Gastrocnemius medialis (tissue), 4 donors: ENCODE data around the gene ARID1B. TPM values are rescaled to one million over a fixed set of nuclear protein-coding genes. Genes with fewer than 3 reads are reported as not detected.
A peak's percentile ranks its signal among the peaks of the same experiment; 100 is the strongest.

Experiments
- ATAC-seq, 2 donors: fragments of 150-250 bp; one replicate each; pipeline ENCODE4 v1.9.1; 2016
- DNase-seq, 2 donors: peaks; one replicate each; pipeline ENCODE4 v3.0.0-alpha.2; 2019
- H3K27ac ChIP-seq, 4 donors: fragments of 200-600 bp; sonication (generic); 1 replicate in 1 of 4; 2 replicates in 3 of 4; pipeline ENCODE4 v1.5.1; 2016 to 2018; ENCODE audit warnings: mild to moderate bottlenecking in 2 of 4, moderate library complexity in 1 of 4
- H3K27me3 ChIP-seq, 3 donors: fragments of 200-600 bp; sonication (generic) in 2 of 3; 1 replicate in 1 of 3; 2 replicates in 2 of 3; pipeline versions ENCODE4 v1.5.1 to v1.6.0; 2016 to 2019; ENCODE audit warnings: mild to moderate bottlenecking in 1 of 3, moderate library complexity in 1 of 3
- H3K36me3 ChIP-seq, 2 donors: fragments of 200-600 bp; sonication (generic) in 1 of 2; one replicate each; pipeline ENCODE4 v1.5.1; 2017 to 2018
- H3K4me1 ChIP-seq, 2 donors: fragments of 200-600 bp; sonication (generic) in 1 of 2; one replicate each; pipeline ENCODE4 v1.5.1; 2016 to 2017; ENCODE audit warnings: mild to moderate bottlenecking in 2 of 2
- H3K4me3 ChIP-seq, 4 donors: fragments of 200-600 bp; sonication (generic) in 3 of 4; 1 replicate in 1 of 4; 2 replicates in 3 of 4; pipeline ENCODE4 v1.5.1; 2016 to 2019; ENCODE audit warnings: mild to moderate bottlenecking in 2 of 4
- H3K9me3 ChIP-seq, 3 donors: fragments of 200-600 bp; sonication (generic) in 2 of 3; 1 replicate in 1 of 3; 2 replicates in 2 of 3; pipeline ENCODE4 v1.5.1; 2016 to 2019
- POLR2A ChIP-seq, 2 donors: fragments of 450-650 bp; IDR thresholded peaks; one replicate each; pipeline ENCODE4 v1.6.1; 2017; ENCODE audit warnings: antibody characterized with exemption in 2 of 2, mild to moderate bottlenecking in 2 of 2, moderate library complexity in 2 of 2
- in situ Hi-C, 4 donors: fragments of 200-750 bp; cut with MboI; loops; one replicate each; pipeline versions ENCODE4 v1.15.0 to v1.8.0; 2017; ENCODE audit warnings: low sequenced_read_pairs in 4 of 4
- intact Hi-C: fragments of 100-400 bp; cut with DNase I; formaldehyde crosslinking; loops from one replicate; pipeline ENCODE4 v1.15.1; 2023; ENCODE audit warnings: low total_unique reads
- total RNA-seq, 4 donors: library from RNA; depleted of rRNA; stranded (reverse); fragments of >200 nt; gene quantifications; one replicate each; pipeline versions ENCODE4 v1.1.0 to v1.2.3, GENCODE V29; 2016
- TF ChIP-seq, protein P1 (sequence below), 5 experiments: fragments of 450-650 bp in 3 of 5; fragments of 200-600 bp in 2 of 5; sonication (generic) in 2 of 5; IDR thresholded peaks in 4 of 5; conservative IDR thresholded peaks in 1 of 5; 1 replicate in 4 of 5; 2 replicates in 1 of 5; pipeline ENCODE4 v1.5.1; 2016 to 2019; ENCODE audit warnings: antibody characterized with exemption in 5 of 5, mild to moderate bottlenecking in 3 of 5, moderate library complexity in 3 of 5

Gene ARID1B
- total RNA-seq, 4 donors from 2014 or later: 54.9 to 75.3 (median 62.0) TPM

DNA sequence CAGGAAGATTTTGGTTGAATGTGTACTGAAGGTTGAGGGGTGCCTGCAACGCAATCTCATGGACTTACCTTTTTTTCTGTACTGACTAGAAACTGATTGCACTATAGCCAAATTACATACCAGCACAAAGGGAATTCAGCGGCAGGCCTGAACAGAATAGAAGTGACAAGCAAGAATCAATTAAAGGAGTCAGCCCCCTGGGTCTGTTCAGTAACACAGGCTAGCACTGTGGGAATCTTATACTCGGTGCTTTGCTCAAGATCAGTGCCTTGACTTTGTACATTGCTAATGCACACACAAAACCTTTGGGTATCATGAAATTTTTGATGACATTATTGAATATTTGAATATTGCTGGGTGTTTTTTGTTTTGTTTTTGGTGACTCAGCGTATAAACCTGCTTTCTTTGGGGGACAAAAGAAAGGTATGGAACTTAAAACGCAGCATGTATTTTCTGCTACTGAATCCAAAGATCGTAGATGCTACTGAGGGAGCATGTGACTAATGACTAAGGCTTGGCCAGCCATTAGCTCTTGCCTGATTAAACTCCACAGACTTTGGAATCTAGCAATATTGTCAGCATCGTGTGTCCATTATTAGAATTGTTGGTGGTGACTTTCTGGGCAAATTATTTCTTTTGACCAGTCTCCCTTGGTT, 236.6 kb downstream of the ARID1B start:
- Histone ChIP-seq H3K9me3 (no peaks in the 10 kb centered on the region), H3K27ac (peak overlapping the region in 2 of 4 donors; percentile 5 to 6), H3K36me3 (no peaks in the 10 kb centered on the region), H3K4me3 (no peak overlapping the region), H3K4me1 (peaks cover 43 to 50% of the 10 kb centered on the region in 2 donors), H3K27me3 (no peaks in the 10 kb centered on the region)
- ATAC-seq (no peak), DNase-seq (no peak)
- in situ Hi-C loops: no loop called here
- TF ChIP-seq, protein P1, sequence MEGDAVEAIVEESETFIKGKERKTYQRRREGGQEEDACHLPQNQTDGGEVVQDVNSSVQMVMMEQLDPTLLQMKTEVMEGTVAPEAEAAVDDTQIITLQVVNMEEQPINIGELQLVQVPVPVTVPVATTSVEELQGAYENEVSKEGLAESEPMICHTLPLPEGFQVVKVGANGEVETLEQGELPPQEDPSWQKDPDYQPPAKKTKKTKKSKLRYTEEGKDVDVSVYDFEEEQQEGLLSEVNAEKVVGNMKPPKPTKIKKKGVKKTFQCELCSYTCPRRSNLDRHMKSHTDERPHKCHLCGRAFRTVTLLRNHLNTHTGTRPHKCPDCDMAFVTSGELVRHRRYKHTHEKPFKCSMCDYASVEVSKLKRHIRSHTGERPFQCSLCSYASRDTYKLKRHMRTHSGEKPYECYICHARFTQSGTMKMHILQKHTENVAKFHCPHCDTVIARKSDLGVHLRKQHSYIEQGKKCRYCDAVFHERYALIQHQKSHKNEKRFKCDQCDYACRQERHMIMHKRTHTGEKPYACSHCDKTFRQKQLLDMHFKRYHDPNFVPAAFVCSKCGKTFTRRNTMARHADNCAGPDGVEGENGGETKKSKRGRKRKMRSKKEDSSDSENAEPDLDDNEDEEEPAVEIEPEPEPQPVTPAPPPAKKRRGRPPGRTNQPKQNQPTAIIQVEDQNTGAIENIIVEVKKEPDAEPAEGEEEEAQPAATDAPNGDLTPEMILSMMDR (IDR thresholded peaks at IDR 0.05 in 4 of 5, conservative IDR thresholded peaks at IDR 0.05 in 1 of 5): no peak
- TF ChIP-seq POLR2A (IDR thresholded peaks at IDR 0.05): no peak
- intact Hi-C loops: no loop called here

DNA sequence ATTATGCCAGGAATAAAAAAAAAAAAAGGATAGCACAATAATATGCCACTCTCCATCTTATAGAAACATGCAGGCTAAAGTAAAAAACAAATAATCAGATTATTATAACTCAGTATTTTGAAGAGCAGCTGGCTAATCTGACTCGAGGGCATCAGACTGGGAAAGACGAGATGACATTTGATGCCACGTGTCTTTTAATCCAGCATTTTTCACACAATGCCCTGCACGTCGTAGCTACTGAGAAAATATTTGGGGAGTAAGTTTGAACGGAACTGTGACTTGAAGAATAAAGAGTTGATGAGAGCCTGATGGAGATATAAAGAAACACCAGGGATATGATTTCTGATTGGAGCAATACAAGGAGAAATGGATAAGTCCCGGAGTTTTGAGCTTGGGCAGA, 237.7 kb downstream of the ARID1B start:
- Histone ChIP-seq H3K4me3 (no peak overlapping the region), H3K27me3 (no peaks in the 10 kb centered on the region), H3K27ac (peak overlapping the region in 1 of 4 donors; percentile 7), H3K36me3 (no peaks in the 10 kb centered on the region), H3K4me1 (peaks cover 52 to 57% of the 10 kb centered on the region in 2 donors), H3K9me3 (no peaks in the 10 kb centered on the region)
- intact Hi-C loops: no loop called here
- in situ Hi-C loops: no loop called here
- DNase-seq (no peak), ATAC-seq (no peak)
- no peak for TF ChIP-seq POLR2A (IDR thresholded peaks at IDR 0.05)
- TF ChIP-seq, protein P1 (IDR thresholded peaks at IDR 0.05 in 4 of 5, conservative IDR thresholded peaks at IDR 0.05 in 1 of 5): no peak

DNA sequence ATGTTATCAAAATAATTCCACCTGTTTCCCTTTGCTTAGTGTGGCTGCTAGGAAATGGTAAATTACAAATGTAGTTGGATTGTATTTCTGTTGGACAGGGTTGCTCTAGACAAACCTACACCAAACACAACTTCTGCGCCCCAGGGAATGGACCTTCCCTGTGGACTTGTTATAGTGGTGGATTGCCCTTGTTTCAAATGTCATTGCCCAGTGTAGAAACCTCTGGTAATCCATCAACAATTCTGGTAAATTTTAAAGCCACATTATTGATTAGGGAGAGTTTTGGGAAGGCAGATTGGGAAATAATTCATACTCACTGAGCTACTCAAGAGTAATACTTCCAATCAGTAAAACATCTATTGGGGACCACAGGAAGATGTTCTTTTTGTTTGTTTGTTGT, 239.8 kb downstream of the ARID1B start:
- Histone ChIP-seq H3K9me3 (no peaks in the 10 kb centered on the region), H3K27ac (peak overlapping the region; percentile 97 to 100 (median 98)), H3K36me3 (no peaks in the 10 kb centered on the region), H3K4me1 (peaks cover 60 to 62% of the 10 kb centered on the region in 2 donors), H3K27me3 (no peaks in the 10 kb centered on the region), H3K4me3 (no peak overlapping the region)
- ATAC-seq (no peak), DNase-seq (no peak)
- in situ Hi-C loops: no loop called here
- no peak for TF ChIP-seq POLR2A (IDR thresholded peaks at IDR 0.05)
- TF ChIP-seq, protein P1 (IDR thresholded peaks at IDR 0.05 in 4 of 5, conservative IDR thresholded peaks at IDR 0.05 in 1 of 5): no peak
- intact Hi-C loops: no loop called here

DNA sequence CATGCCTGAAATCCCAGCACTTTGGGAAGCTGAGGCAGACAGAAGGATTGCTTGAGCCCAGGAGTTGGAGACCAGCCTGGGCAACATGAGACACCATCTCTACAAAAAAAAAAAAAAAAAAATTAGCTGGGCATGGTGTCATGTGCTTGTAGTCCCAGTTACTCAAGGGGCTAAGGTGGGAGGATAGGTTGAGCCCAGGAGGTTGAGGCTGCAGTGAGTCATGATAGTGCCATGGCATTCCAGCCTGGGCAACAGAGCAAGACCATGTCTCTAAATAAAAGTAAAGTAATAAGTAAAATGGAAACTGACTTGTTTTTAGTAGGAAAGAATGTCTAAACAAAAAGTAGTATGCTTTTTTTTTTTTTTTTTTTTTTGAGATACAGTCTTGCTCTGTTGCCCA, 240.7 kb downstream of the ARID1B start:
- ATAC-seq (peak in 1 of 2 donors; percentile 8), DNase-seq (peak in 1 of 2 donors; percentile 55)
- Histone ChIP-seq H3K27ac (peak overlapping the region; percentile 97 to 100 (median 98)), H3K4me1 (peaks cover 67% of the 10 kb centered on the region in 2 donors), H3K27me3 (no peaks in the 10 kb centered on the region), H3K36me3 (no peaks in the 10 kb centered on the region), H3K9me3 (no peaks in the 10 kb centered on the region), H3K4me3 (no peak overlapping the region)
- in situ Hi-C loops (no loop called here), intact Hi-C loops (no loop called here)
- TF ChIP-seq, protein P1 (IDR thresholded peaks at IDR 0.05 in 4 of 5, conservative IDR thresholded peaks at IDR 0.05 in 1 of 5): no peak
- no peak for TF ChIP-seq POLR2A (IDR thresholded peaks at IDR 0.05)
